Activated naive CD8-positive, alpha-beta T cell treated with anti-CD3 and anti-CD28 coated beads, Interleukin-2, amount 50 U/mL, for 16 hours (primary cell): ENCODE results near the gene NLE1.

Experiments used
- DNase-seq: peaks from one replicate; pipeline ENCODE4 v3.0.0-alpha.2; 2020; ENCODE audit warnings: low read depth, low spot score

NLE1 gene

GRCh38 chr17:35087731-35088355 is 54.3 kb downstream of the NLE1 start:
- no peak for DNase-seq

GRCh38 chr17:35086931-35087573 is 55.1 kb downstream of the NLE1 start:
- DNase-seq, result no peak

GRCh38 chr17:35086164-35086563 is 55.9 kb downstream of the NLE1 start:
- no peak for DNase-seq

DNA sequence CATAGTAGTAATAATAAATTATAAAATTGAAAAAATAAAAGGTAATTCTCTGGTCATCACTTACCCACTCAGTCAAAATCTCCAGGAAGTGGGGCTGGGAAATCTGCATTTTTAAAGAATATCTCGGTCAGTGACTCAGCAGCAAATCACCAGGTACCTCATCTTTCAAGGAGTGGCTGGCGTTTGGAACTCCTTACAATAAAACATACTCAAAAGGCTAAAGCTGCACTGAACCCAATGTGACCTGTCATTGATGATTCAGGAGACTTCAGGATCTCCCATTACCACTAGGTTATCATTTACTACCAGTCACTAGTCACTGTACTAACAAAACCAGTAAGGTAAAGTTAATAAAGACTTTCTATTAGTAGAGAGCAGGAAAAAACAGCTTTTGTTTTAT is 57.1 kb downstream of the NLE1 start:
- DNase-seq, result no peak

- DNase-seq, result no peak
These were observed 59.0 kb downstream of the NLE1 start for GRCh38 chr17:35083071-35083470.

GRCh38 chr17:35082073-35082657 is 59.9 kb downstream of the NLE1 start:
- DNase-seq, result no peak

DNA sequence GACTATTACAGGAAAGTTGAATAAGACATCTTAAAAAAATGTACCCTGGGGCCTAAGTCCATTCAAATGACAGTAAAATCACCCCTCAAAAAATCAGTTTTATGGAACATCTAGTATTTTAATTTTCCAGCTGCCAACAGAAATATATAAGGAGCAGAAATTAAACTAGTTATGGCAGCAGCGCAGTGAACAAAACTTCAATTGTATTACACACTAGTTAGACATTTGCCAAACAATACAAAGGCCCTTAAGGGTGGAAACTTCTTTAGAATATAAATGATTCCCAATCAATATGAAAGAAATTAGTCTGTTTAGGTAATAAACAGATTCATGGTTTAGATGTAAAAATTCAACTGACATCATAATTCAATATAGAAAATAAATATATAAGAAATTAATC is 60.5 kb downstream of the NLE1 start:
- no peak for DNase-seq

DNA sequence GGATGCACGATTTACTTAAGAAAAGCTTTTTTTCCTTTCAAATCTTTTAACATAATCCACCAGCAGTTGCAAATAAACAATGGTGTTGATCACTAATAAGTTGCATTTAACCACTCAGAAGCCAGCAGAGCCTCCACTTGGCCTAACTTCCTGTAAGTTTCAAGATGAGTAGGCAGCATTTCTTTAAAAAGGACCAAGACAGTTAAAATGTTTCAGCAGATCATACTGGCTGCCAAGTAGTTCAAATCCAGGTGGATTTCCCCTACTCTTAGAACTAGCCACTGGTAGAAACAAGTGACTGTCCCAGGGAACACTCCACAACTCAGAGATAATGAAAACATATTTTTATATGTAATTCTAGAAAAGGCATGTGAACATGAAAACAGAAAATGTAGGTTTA is 61.6 kb downstream of the NLE1 start:
- no peak for DNase-seq

DNA sequence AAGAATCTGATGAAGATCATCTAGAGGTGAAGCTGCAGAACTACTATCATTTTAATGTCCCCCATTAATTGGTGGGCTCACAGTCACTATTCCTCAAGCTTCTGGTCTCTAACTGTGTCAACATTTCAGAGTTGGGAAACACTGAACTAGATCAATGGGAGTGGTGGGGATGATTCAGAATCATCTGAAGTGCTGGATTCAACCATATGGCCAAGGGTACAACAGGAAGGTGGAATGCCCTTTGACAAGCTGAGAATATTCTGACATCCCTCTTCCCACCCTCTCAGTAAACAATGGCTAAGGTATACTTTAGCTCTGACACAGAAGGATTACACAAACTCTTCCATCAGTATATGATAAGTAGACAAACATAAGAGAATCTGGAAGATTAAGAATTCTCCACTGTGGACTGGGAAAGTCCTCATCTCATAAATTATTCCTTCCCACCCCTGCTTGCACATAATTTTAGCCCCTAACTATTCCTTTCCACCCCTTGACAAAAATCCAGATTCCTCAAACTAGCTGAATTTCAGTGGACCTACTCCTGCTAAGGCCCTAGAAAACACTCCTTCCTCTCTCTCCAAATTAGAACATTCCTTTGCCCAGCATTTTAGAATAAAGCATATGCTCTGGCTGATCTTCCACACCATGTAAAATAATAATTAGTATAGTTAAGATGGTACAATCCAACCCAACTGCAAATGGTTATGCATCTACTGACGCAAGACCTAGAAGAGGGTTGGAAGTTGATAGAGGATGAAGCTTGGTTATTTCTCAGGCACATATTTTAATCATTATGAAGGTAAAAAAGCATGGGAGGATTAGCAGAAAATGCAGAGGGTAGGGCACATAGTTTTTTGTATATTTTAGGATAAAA is 62.3 kb downstream of the NLE1 start:
- DNase-seq, result no peak
